Measurements from ENCODE around the gene WNK2. TPM values are rescaled to one million over a fixed set of nuclear protein-coding genes. Genes with fewer than 3 reads are reported as not detected.

WNK2 gene
- total and polyA plus RNA-seq, 5 donors = 167 to 322 (median 246) TPM

DNA sequence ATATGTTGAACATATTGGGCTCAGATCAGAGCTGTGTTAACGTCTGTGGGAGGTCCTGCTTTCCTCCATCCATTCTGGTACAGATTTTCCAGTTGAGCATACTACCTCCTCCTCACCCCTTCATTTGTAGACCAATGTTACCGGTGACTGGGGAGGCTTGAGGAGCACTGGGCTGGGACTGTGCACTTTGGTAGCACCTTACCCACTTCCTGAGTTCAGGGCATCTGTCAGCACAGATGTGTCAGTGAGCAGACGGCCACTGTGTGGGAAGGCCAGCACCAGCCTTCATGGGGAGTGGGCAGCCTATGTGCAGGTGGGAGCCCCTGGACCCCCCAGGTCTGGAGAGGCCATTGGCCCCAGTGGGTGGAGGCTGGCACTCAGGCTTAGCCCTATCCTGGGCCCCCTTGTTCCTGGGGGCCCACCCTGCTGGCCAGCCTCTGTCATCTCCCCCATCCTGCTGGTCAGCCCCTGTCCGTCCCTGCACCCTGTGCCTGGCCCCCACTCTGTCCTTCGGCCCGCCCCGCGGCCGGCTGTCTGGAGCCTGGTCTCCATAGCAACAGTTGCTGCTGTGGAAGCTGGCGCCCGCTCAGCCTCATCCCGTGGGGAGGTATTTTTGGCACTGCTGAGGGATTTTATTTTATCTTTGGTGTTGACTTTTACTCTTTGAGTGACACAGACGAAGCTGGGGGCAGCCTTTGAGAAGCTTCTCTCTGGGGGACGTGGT lies 21.3 kb downstream of the WNK2 start:
- intact Hi-C loops (cut with DNase I) = no loop called here
- Histone ChIP-seq H3K27me3 (ENCODE audit: control insufficient read depth, insufficient read depth) (no peaks in the 10 kb centered on the region), H3K4me1 (ENCODE audit: control insufficient read depth, insufficient read depth, low read length) (peaks cover 16% of the 10 kb centered on the region), H3K9me3 (ENCODE audit: control insufficient read depth, low read length) (no peaks in the 10 kb centered on the region), H3K4me3 (ENCODE audit: low read length) (no peak overlapping the region), H3K27ac (ENCODE audit: low read length) (peak overlapping the region; percentile 93)
- WGBS = 13% methylated on average over 14 of the region's 14 CpGs
- ATAC-seq = peak; percentile 73 to 79
- peak; percentile 79 to 95 (median 91) for DNase-seq

DNA sequence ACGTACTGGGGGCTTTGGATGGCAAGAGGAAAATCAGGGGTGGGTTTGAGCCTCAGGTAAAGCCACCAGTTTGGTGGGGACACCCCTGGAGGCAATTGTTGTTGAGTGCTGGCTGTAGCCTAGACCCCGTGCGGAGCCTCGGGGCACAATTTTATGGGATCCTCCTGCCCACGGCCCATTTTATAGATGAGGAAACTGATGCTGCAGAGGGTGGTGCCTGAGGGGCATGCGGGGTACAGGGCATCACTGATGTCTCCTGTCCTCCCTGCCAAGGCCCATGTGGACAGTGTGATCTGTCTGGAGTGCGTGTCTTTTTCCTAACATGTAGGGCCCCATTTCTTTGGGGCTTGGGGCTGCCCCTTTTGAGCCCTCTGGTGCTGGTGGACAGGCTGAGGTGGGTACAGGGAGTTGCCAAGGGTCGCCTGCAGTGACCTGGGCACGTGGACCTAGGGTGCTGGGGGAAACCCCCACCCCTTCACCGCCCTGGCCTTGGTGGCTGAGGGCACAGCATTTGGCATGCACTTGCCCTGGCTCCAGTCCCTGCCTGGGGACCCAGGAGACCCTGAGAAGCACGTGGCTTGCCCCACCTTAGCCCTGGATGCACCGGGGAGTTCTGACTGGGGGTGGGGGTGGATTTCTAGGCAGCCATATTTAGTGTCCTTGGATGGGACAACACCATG lies 22.1 kb downstream of the WNK2 start:
- DNase-seq (peak in 2 of 3 donors; percentile 72 to 78), ATAC-seq (no peak)
- no peak overlapping the region for H3K4me3 ChIP-seq (ENCODE audit: low read length)
- intact Hi-C loops (cut with DNase I) = no loop called here
- WGBS = 53% methylated on average over 12 of the region's 12 CpGs
- peak overlapping the region; percentile 92 for H3K27ac ChIP-seq (ENCODE audit: low read length)
- peaks cover 16% of the 10 kb centered on the region for H3K4me1 ChIP-seq (ENCODE audit: control insufficient read depth, insufficient read depth, low read length)
- no peaks in the 10 kb centered on the region for H3K9me3 ChIP-seq (ENCODE audit: control insufficient read depth, low read length)
- no peaks in the 10 kb centered on the region for H3K27me3 ChIP-seq (ENCODE audit: control insufficient read depth, insufficient read depth)

DNA sequence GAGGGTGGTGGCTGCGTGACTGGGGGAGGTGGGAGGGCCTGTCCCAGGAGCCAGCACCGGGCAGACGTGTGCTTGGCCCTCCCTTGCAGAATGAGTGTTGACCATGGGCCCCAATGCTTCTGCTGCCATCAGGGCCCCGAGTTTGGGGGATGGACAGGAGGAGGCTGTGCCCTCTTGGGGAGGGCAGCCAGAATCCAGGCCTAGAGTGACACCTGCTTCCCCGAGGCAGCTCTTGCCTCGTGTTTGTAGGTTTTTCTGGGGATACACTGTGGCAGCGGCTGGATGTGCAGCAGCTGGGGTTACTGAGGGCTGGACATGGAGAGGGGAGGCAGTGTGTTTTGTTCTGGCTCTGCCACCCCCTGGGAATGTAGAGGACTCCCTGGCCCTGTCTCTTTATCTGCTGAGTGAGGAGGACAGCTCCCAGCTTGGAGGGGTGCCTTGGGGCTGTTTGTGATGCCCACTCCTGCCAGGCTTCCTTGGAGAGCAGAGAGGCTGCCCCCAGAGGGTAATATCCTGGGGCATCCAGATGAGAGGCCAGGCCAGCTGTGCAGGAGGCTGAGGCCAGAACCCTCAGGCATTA lies 22.7 kb downstream of the WNK2 start:
- Histone ChIP-seq H3K27me3 (ENCODE audit: control insufficient read depth, insufficient read depth) (no peaks in the 10 kb centered on the region), H3K9me3 (ENCODE audit: control insufficient read depth, low read length) (no peaks in the 10 kb centered on the region), H3K4me3 (ENCODE audit: low read length) (no peak overlapping the region), H3K27ac (ENCODE audit: low read length) (peak overlapping the region; percentile 83), H3K4me1 (ENCODE audit: control insufficient read depth, insufficient read depth, low read length) (peaks cover 16% of the 10 kb centered on the region)
- ATAC-seq (peak; percentile 3 to 24), DNase-seq (peak in 2 of 3 donors; percentile 66 to 70)
- WGBS = 33% methylated on average over 7 of the region's 7 CpGs
- intact Hi-C loops (cut with DNase I) = no loop called here

DNA sequence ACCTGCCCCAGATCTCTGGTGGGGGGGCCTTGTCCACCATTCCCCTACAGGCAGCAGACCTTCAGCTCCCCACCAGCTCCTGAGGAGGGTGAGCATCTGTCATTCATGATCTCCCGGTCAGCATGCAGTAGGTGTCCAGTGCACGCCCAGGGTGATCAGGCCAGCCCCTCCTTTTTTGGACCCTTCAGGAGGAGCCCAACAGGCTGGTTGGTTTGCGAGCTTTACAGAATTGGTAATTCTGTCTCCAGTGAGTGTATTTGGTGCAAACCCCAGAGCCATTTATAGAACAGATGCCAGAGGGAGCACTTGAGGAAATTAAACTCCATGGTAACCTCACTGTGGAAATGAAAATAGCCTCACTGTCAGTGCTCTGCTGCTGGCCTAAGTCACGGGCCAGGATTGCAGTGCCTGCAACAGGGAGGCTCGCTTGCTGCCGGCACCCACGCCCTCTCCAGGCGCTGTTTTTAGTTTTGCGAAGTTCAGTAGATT lies 23.4 kb downstream of the WNK2 start:
- peak overlapping the region; percentile 83 for H3K27ac ChIP-seq (ENCODE audit: low read length)
- intact Hi-C loops (cut with DNase I) = no loop called here
- DNase-seq (peak; percentile 51 to 86 (median 83)), ATAC-seq (peak; percentile 62 to 68)
- peaks cover 16% of the 10 kb centered on the region for H3K4me1 ChIP-seq (ENCODE audit: control insufficient read depth, insufficient read depth, low read length)
- H3K9me3 ChIP-seq (ENCODE audit: control insufficient read depth, low read length) = no peaks in the 10 kb centered on the region
- whole genome bisulfite sequencing = 20% methylated on average over 9 of the region's 9 CpGs
- no peaks in the 10 kb centered on the region for H3K27me3 ChIP-seq (ENCODE audit: control insufficient read depth, insufficient read depth)
- no peak overlapping the region for H3K4me3 ChIP-seq (ENCODE audit: low read length)

DNA sequence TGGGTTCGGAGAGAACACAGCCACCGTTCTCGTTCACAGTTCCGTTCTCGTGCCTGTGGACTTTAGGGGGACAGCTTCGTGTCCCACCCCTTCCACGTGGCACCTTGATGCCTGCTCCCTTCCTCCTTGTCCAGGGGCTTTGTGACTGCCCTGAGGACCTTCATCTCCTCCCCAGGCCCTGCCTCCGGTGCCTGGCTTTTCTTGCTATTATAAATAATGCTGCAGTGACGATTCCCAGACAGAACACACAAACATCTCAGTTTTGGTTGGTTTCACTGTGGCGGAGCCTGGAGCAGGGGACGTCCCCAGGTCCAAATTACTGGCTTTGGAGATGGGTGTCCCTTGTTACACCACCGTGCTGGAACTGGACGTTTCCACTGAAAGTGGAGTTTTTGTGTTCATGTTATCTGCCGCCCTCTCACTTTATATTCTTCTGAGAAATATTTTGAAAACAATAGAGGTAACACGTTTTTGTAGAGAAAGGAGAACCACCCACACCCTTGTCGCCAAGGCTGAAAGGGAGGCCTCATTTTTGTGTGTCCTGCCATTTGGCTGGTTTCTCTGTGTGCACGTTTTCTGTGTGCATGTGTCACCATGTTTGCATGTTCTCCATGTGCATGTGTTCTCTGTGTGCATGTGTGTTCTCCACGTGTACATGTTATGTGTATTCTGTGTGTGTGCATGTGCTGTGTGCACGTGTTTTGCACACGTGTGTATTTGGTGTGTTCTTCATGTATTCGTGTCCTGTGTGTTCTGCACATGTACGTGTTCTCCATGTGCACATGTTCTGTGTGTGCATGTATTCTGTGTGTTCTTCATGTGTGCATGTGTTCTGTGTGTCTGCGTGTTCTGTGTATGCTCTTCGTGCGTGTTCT lies 24.2 kb downstream of the WNK2 start:
- no peaks in the 10 kb centered on the region for H3K27me3 ChIP-seq (ENCODE audit: control insufficient read depth, insufficient read depth)
- no peaks in the 10 kb centered on the region for H3K9me3 ChIP-seq (ENCODE audit: control insufficient read depth, low read length)
- H3K4me3 ChIP-seq (ENCODE audit: low read length) = no peak overlapping the region
- peak overlapping the region; percentile 61 for H3K27ac ChIP-seq (ENCODE audit: low read length)
- peak in 1 of 3 donors; percentile 20 for DNase-seq
- no peak for ATAC-seq
- intact Hi-C loops (cut with DNase I) = no loop called here
- peaks cover 16% of the 10 kb centered on the region for H3K4me1 ChIP-seq (ENCODE audit: control insufficient read depth, insufficient read depth, low read length)
- WGBS = 44% methylated on average over 25 of the region's 25 CpGs

DNA sequence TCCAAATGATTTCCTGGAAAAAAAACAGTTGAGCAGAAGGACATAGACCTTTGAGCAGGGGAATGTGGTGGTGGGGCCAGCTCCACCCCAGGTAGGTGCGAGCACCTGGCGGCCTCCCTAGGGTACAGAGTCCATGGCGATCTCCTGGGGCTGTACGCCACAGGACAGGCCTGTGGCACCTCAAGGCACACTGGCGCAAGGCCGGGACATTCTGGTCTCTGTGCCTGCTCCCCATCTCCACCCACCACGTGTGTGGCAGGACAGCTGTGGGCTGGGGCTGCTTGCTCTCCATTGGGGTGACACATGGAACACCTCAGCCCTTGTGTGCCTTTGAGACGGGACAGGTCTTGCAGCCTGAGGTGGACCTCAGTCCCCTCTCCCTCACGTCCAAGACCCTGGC lies 25.2 kb downstream of the WNK2 start:
- WGBS = 91% methylated on average over 9 of the region's 9 CpGs
- peaks cover 13% of the 10 kb centered on the region for H3K4me1 ChIP-seq (ENCODE audit: control insufficient read depth, insufficient read depth, low read length)
- intact Hi-C loops (cut with DNase I) = no loop called here

DNA sequence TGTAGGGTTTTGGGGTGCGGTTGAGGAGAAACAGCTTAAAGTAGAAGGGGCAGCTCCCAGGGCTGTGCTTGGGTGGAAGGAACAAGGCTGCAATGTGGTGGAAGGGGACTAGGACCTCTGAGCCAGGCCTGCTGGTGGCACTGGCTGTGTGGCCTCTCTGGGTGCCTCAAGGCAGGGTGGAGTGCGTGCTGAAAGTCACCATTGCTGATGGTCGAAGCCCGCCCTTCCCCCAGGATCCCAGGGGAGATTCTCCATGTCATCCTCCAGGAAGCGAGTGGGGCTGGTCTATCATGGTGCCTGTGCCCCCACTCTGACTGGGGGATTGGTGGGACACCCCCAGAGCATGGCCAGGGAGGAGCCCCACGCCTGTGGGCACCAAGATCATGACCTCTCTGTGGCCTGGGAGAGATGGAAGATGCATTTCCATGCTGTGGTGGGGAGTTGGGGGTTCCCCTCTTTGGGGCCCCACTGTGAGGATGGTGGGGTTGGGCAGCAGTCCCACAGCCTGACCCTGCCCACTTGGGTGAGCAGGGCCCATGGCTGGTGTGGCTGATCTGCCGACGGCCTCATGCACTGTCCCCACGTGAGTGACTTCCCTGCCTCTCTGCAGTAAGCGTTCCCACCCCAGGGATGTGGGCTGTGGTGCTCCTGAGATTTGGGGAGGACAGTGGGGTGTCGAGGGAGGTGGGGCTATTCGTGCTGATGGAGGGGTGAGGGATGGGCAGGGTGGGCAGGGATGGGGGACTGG lies 25.8 kb downstream of the WNK2 start:
- ATAC-seq (no peak), DNase-seq (peak in 1 of 3 donors; percentile 35)
- Histone ChIP-seq H3K9me3 (ENCODE audit: control insufficient read depth, low read length) (no peaks in the 10 kb centered on the region), H3K27ac (ENCODE audit: low read length) (no peak overlapping the region), H3K4me1 (ENCODE audit: control insufficient read depth, insufficient read depth, low read length) (peaks cover 13% of the 10 kb centered on the region), H3K4me3 (ENCODE audit: low read length) (no peak overlapping the region), H3K27me3 (ENCODE audit: control insufficient read depth, insufficient read depth) (no peaks in the 10 kb centered on the region)
- intact Hi-C loops (cut with DNase I) = no loop called here
- 78% methylated on average over 12 of the region's 12 CpGs for WGBS

More for the DNA sequence above, 25.2 kb downstream of the WNK2 start:
- peak in 1 of 3 donors; percentile 54 for DNase-seq
- Histone ChIP-seq H3K9me3 (ENCODE audit: control insufficient read depth, low read length) (no peaks in the 10 kb centered on the region), H3K27ac (ENCODE audit: low read length) (peak overlapping the region; percentile 12), H3K27me3 (ENCODE audit: control insufficient read depth, insufficient read depth) (no peaks in the 10 kb centered on the region), H3K4me3 (ENCODE audit: low read length) (no peak overlapping the region)
- ATAC-seq = no peak

DNA sequence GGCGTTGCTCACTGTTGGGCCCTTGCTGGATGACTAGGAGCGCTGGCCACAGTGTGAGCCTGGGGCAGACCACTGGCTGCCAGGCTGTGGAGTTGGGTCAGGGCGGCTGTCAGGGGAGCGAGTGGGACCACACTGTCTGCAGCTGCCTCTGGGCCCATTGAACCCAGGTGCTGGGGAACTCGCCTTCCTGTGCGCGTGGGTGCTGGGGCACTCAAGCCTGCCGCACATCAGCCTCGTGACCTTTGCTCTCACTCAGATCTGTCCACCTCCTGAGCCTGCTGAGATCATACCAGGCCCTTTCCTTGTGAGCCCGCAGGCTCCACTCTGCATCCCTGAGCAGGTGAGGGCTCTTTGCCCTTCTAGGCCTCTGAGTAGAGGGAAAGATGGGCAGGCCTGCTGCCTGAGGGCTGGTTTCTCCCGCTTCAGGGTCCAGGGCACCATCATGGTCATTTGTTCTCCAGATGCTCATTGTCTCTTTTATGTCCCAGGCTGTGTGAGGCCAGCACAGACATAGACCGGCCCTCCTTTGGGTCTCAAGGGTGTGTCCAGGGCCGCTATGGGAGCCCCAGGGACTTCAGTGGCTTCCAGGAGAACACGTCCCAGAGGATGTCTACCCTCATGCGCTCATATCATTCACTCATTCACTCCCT lies 26.5 kb downstream of the WNK2 start:
- Histone ChIP-seq H3K4me3 (ENCODE audit: low read length) (no peak overlapping the region), H3K27me3 (ENCODE audit: control insufficient read depth, insufficient read depth) (no peaks in the 10 kb centered on the region), H3K4me1 (ENCODE audit: control insufficient read depth, insufficient read depth, low read length) (peaks cover 11% of the 10 kb centered on the region), H3K27ac (ENCODE audit: low read length) (no peak overlapping the region), H3K9me3 (ENCODE audit: control insufficient read depth, low read length) (no peaks in the 10 kb centered on the region)
- ATAC-seq (no peak), DNase-seq (peak in 1 of 3 donors; percentile 24)
- intact Hi-C loops (cut with DNase I) = no loop called here
- 85% methylated on average over 15 of the region's 15 CpGs for WGBS

DNA sequence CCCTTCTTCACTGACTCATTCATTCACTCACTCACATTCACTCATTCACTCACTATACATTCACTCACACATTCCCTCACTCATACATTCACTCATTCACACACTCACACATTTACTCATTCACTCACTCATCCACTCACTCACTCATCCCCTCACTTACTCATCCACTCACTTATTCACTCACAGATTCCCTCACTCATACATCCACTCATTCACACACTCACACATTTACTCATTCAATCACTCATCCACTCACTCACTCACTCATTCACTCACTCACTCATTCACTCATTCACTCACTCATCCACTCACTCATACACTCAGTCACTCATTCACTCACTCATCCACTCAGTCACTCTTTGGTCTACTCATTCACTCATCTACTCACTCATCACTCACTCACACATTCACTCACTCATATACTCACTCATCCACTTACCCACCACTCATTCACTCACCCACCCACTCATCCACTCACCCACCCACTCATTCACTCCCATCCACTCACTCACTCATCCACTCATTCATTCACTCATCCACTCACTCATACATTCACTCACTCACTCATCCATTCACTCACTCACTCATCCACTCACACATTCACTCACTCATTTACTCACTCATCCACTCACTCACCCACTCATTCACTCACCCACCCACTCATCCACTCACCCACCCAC lies 27.2 kb downstream of the WNK2 start:
- Histone ChIP-seq H3K4me1 (ENCODE audit: control insufficient read depth, insufficient read depth, low read length) (peaks cover 7% of the 10 kb centered on the region), H3K27ac (ENCODE audit: low read length) (no peak overlapping the region), H3K4me3 (ENCODE audit: low read length) (no peak overlapping the region), H3K9me3 (ENCODE audit: control insufficient read depth, low read length) (no peaks in the 10 kb centered on the region), H3K27me3 (ENCODE audit: control insufficient read depth, insufficient read depth) (no peaks in the 10 kb centered on the region)
- ATAC-seq = no peak
- DNase-seq = no peak
- intact Hi-C loops (cut with DNase I) = no loop called here
